ENCODE data around the gene OSBPL5.

Gene OSBPL5

GRCh38 chr11:3046190-3046589 lies 118.9 kb downstream of the OSBPL5 start:
- no peak for DNase-seq
- ChIA-PET CTCF (interaction anchor here (1.5 to 1.6 kb wide), 3 partner anchors 8 to 45 kb away, joined by 3 to 6 read pairs (median 5); no protein-coding TSS in a partner anchor), POLR2A (no interaction called here)
- Histone ChIP-seq H3K36me3 (ENCODE audit: control insufficient read depth in 4 of 4, insufficient read depth in 4 of 4, low read length in 3 of 4) (peaks cover 3 to 50% (median 34%) of the 10 kb centered on the region in 4 experiments), H3K27me3 (replicated peaks in 2 of 5; ENCODE audit: control insufficient read depth in 4 of 5, insufficient read depth in 5 of 5, low read length in 4 of 5) (no peaks in the 10 kb centered on the region), H3K9me3 (ENCODE audit: control extremely low read depth in 1 of 5, control insufficient read depth in 4 of 5, insufficient read depth in 2 of 5, low read depth in 1 of 5, low read length in 4 of 5) (no peaks in the 10 kb centered on the region), H3K4me3 (ENCODE audit: control insufficient read depth in 1 of 7, extremely low read depth in 1 of 7, insufficient read depth in 4 of 7, low read depth in 2 of 7, low read length in 6 of 7) (no peak overlapping the region), H3K27ac (ENCODE audit: insufficient read depth in 1 of 2, low read depth in 1 of 2, low read length in 2 of 2, poor library complexity in 1 of 2, severe bottlenecking in 2 of 2) (no peak overlapping the region), H3K4me1 (ENCODE audit: control extremely low read depth in 1 of 4, control insufficient read depth in 4 of 4, insufficient read depth in 4 of 4, low read length in 3 of 4) (peaks cover 0 to 3% (median 0%) of the 10 kb centered on the region in 4 experiments)
- 97% methylated on average over 10 of the region's 12 CpGs for WGBS (ENCODE audit: insufficient coverage)

- no peak overlapping the region for H3K27ac ChIP-seq (ENCODE audit: insufficient read depth in 1 of 2, low read depth in 1 of 2, low read length in 2 of 2, poor library complexity in 1 of 2, severe bottlenecking in 2 of 2)
- H3K9me3 ChIP-seq (ENCODE audit: control extremely low read depth in 1 of 5, control insufficient read depth in 4 of 5, insufficient read depth in 2 of 5, low read depth in 1 of 5, low read length in 4 of 5): no peaks in the 10 kb centered on the region
- ChIA-PET CTCF (interaction anchor here (1.5 to 1.6 kb wide), 2 partner anchors 9 to 46 kb away, joined by 5 to 6 read pairs; no protein-coding TSS in a partner anchor), POLR2A (no interaction called here)
- peaks cover 3 to 61% (median 41%) of the 10 kb centered on the region in 4 experiments for H3K36me3 ChIP-seq (ENCODE audit: control insufficient read depth in 4 of 4, insufficient read depth in 4 of 4, low read length in 3 of 4)
- H3K4me3 ChIP-seq (ENCODE audit: control insufficient read depth in 1 of 7, extremely low read depth in 1 of 7, insufficient read depth in 4 of 7, low read depth in 2 of 7, low read length in 6 of 7): no peak overlapping the region
- no peaks in the 10 kb centered on the region for H3K4me1 ChIP-seq (ENCODE audit: control extremely low read depth in 1 of 4, control insufficient read depth in 4 of 4, insufficient read depth in 4 of 4, low read length in 3 of 4)
- H3K27me3 ChIP-seq (replicated peaks in 2 of 5; ENCODE audit: control insufficient read depth in 4 of 5, insufficient read depth in 5 of 5, low read length in 4 of 5): no peaks in the 10 kb centered on the region
- DNase-seq: no peak
- 97% methylated on average over 12 of the region's 12 CpGs for WGBS (ENCODE audit: insufficient coverage)
Measured at GRCh38 chr11:3044915-3045314, 120.2 kb downstream of the OSBPL5 start.

GRCh38 chr11:3044004-3044403 lies 121.1 kb downstream of the OSBPL5 start:
- Histone ChIP-seq H3K9me3 (ENCODE audit: control extremely low read depth in 1 of 5, control insufficient read depth in 4 of 5, insufficient read depth in 2 of 5, low read depth in 1 of 5, low read length in 4 of 5) (no peaks in the 10 kb centered on the region), H3K4me3 (ENCODE audit: control insufficient read depth in 1 of 7, extremely low read depth in 1 of 7, insufficient read depth in 4 of 7, low read depth in 2 of 7, low read length in 6 of 7) (no peak overlapping the region), H3K27me3 (replicated peaks in 2 of 5; ENCODE audit: control insufficient read depth in 4 of 5, insufficient read depth in 5 of 5, low read length in 4 of 5) (no peaks in the 10 kb centered on the region), H3K4me1 (ENCODE audit: control extremely low read depth in 1 of 4, control insufficient read depth in 4 of 4, insufficient read depth in 4 of 4, low read length in 3 of 4) (no peaks in the 10 kb centered on the region), H3K36me3 (ENCODE audit: control insufficient read depth in 4 of 4, insufficient read depth in 4 of 4, low read length in 3 of 4) (peaks cover 4 to 59% (median 43%) of the 10 kb centered on the region in 4 experiments), H3K27ac (ENCODE audit: insufficient read depth in 1 of 2, low read depth in 1 of 2, low read length in 2 of 2, poor library complexity in 1 of 2, severe bottlenecking in 2 of 2) (no peak overlapping the region)
- no peak for DNase-seq
- ChIA-PET POLR2A (no interaction called here), CTCF (interaction anchor here (1.0 to 1.3 kb wide), 2 partner anchors 39 to 45 kb away, joined by 3 to 4 read pairs; no protein-coding TSS in a partner anchor)
- 97% methylated on average over 5 of the region's 6 CpGs for WGBS (ENCODE audit: insufficient coverage)

GRCh38 chr11:3043315-3043871 lies 121.7 kb downstream of the OSBPL5 start:
- ChIA-PET CTCF (interaction anchor here (1.0 to 1.3 kb wide), 2 partner anchors 39 to 46 kb away, joined by 3 to 4 read pairs; no protein-coding TSS in a partner anchor), POLR2A (no interaction called here)
- Histone ChIP-seq H3K27ac (ENCODE audit: insufficient read depth in 1 of 2, low read depth in 1 of 2, low read length in 2 of 2, poor library complexity in 1 of 2, severe bottlenecking in 2 of 2) (no peak overlapping the region), H3K9me3 (ENCODE audit: control extremely low read depth in 1 of 5, control insufficient read depth in 4 of 5, insufficient read depth in 2 of 5, low read depth in 1 of 5, low read length in 4 of 5) (no peaks in the 10 kb centered on the region), H3K27me3 (replicated peaks in 2 of 5; ENCODE audit: control insufficient read depth in 4 of 5, insufficient read depth in 5 of 5, low read length in 4 of 5) (no peaks in the 10 kb centered on the region), H3K4me1 (ENCODE audit: control extremely low read depth in 1 of 4, control insufficient read depth in 4 of 4, insufficient read depth in 4 of 4, low read length in 3 of 4) (no peaks in the 10 kb centered on the region), H3K4me3 (ENCODE audit: control insufficient read depth in 1 of 7, extremely low read depth in 1 of 7, insufficient read depth in 4 of 7, low read depth in 2 of 7, low read length in 6 of 7) (no peak overlapping the region), H3K36me3 (ENCODE audit: control insufficient read depth in 4 of 4, insufficient read depth in 4 of 4, low read length in 3 of 4) (peaks cover 6 to 64% (median 46%) of the 10 kb centered on the region in 4 experiments)
- over 99% methylated on average over 15 of the region's 16 CpGs for WGBS (ENCODE audit: insufficient coverage)
- DNase-seq: no peak

- WGBS (ENCODE audit: insufficient coverage): 98% methylated on average over 6 of the region's 11 CpGs
- H3K27ac ChIP-seq (ENCODE audit: insufficient read depth in 1 of 2, low read depth in 1 of 2, low read length in 2 of 2, poor library complexity in 1 of 2, severe bottlenecking in 2 of 2): no peak overlapping the region
- CTCF ChIA-PET: interaction anchor here (1.0 to 1.3 kb wide), 2 partner anchors 38 to 46 kb away, joined by 3 to 4 read pairs; no protein-coding TSS in a partner anchor
Measured at GRCh38 chr11:3042496-3043314, 122.4 kb downstream of the OSBPL5 start.

GRCh38 chr11:3041699-3042441 lies 123.2 kb downstream of the OSBPL5 start:
- Histone ChIP-seq H3K27ac (ENCODE audit: insufficient read depth in 1 of 2, low read depth in 1 of 2, low read length in 2 of 2, poor library complexity in 1 of 2, severe bottlenecking in 2 of 2) (no peak overlapping the region), H3K4me3 (ENCODE audit: control insufficient read depth in 1 of 7, extremely low read depth in 1 of 7, insufficient read depth in 4 of 7, low read depth in 2 of 7, low read length in 6 of 7) (no peak overlapping the region), H3K36me3 (ENCODE audit: control insufficient read depth in 4 of 4, insufficient read depth in 4 of 4, low read length in 3 of 4) (peaks cover 12 to 76% (median 54%) of the 10 kb centered on the region in 4 experiments), H3K4me1 (ENCODE audit: control extremely low read depth in 1 of 4, control insufficient read depth in 4 of 4, insufficient read depth in 4 of 4, low read length in 3 of 4) (peaks cover 0 to 4% (median 2%) of the 10 kb centered on the region in 4 experiments), H3K27me3 (replicated peaks in 2 of 5; ENCODE audit: control insufficient read depth in 4 of 5, insufficient read depth in 5 of 5, low read length in 4 of 5) (no peaks in the 10 kb centered on the region), H3K9me3 (ENCODE audit: control extremely low read depth in 1 of 5, control insufficient read depth in 4 of 5, insufficient read depth in 2 of 5, low read depth in 1 of 5, low read length in 4 of 5) (no peaks in the 10 kb centered on the region)
- no peak for DNase-seq
- POLR2A ChIA-PET: no interaction called here
- CTCF ChIA-PET: interaction anchor here (7.2 to 8.7 kb wide), 2 partner anchors 9 to 49 kb away, joined by 63 to 87 read pairs; no protein-coding TSS in a partner anchor
- 96% methylated on average over 17 of the region's 17 CpGs for WGBS (ENCODE audit: insufficient coverage)

More at GRCh38 chr11:3042496-3043314, 122.4 kb downstream of the OSBPL5 start:
- no peak for DNase-seq
- H3K4me3 ChIP-seq (ENCODE audit: control insufficient read depth in 1 of 7, extremely low read depth in 1 of 7, insufficient read depth in 4 of 7, low read depth in 2 of 7, low read length in 6 of 7): no peak overlapping the region
- no peaks in the 10 kb centered on the region for H3K4me1 ChIP-seq (ENCODE audit: control extremely low read depth in 1 of 4, control insufficient read depth in 4 of 4, insufficient read depth in 4 of 4, low read length in 3 of 4)
- H3K27me3 ChIP-seq (replicated peaks in 2 of 5; ENCODE audit: control insufficient read depth in 4 of 5, insufficient read depth in 5 of 5, low read length in 4 of 5): no peaks in the 10 kb centered on the region
- H3K36me3 ChIP-seq (ENCODE audit: control insufficient read depth in 4 of 4, insufficient read depth in 4 of 4, low read length in 3 of 4): peaks cover 12 to 69% (median 51%) of the 10 kb centered on the region in 4 experiments
- H3K9me3 ChIP-seq (ENCODE audit: control extremely low read depth in 1 of 5, control insufficient read depth in 4 of 5, insufficient read depth in 2 of 5, low read depth in 1 of 5, low read length in 4 of 5): no peaks in the 10 kb centered on the region
- POLR2A ChIA-PET: no interaction called here

All from common myeloid progenitor, CD34-positive (primary cell).